ENCODE results near the gene VAMP2. TPM values are rescaled to one million over a fixed set of nuclear protein-coding genes. Genes with fewer than 3 reads are reported as not detected.

VAMP2 gene
- polyA plus RNA-seq, 2 of the 4 experiments (the other 2 are of a cell fraction) = 19.2 to 21.7 TPM

DNA sequence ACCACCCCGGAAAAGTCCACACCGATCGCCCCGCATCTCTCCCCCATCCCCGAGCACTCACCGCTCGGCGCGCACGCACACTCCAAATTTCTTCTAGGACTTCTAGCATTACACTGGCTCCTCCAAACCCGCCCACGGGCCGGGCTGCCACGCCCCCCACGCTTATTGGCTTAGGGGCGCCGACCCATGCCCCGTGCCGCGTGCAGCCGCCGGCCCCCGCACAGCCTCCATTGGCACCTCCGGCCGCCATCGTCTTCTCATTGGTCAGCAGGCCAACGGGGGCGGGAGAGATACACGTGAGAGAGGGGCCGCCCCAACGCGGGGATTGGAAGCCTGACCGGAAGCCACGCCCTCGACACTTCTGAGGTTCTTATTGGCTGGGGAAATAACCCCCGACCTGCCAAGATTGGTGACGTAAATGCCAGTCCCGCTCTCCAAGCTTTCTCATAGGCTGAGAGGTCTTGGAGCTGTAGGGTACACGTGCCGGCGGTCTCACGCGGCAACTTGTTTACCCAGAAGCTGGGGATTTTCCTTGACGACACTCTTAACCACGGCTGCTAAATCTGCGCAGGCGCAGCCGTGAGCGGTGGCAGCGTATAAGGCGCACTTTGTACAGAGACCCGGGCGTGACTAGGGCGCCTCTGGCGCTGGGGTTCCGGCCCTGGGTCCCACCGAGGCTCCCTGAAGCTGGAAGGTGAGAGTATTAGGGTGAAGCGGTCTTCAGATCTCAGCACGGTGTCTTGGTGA, 6.3 kb downstream of the VAMP2 start:
- CTCF ChIA-PET = interaction anchor here (0.8 to 19.5 kb wide), 13 partner anchors 11 to 139 kb away, joined by 3 to 601 read pairs (median 6); partner anchors contain the start of genes BORCS6, HES7 and SLC25A35
- whole genome bisulfite sequencing (ENCODE audit: missing lambda C conversion rate) = under 1% methylated on average over 55 of the region's 59 CpGs
- TF ChIP-seq, protein P1, sequence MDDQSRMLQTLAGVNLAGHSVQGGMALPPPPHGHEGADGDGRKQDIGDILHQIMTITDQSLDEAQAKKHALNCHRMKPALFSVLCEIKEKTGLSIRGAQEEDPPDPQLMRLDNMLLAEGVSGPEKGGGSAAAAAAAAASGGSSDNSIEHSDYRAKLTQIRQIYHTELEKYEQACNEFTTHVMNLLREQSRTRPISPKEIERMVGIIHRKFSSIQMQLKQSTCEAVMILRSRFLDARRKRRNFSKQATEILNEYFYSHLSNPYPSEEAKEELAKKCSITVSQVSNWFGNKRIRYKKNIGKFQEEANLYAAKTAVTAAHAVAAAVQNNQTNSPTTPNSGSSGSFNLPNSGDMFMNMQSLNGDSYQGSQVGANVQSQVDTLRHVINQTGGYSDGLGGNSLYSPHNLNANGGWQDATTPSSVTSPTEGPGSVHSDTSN (IDR thresholded peaks at IDR 0.05) = peak; percentile 90
- TF ChIP-seq EHMT2 (IDR thresholded peaks at IDR 0.05; ENCODE audit: low read depth) = no peak
- TF ChIP-seq, protein P2, sequence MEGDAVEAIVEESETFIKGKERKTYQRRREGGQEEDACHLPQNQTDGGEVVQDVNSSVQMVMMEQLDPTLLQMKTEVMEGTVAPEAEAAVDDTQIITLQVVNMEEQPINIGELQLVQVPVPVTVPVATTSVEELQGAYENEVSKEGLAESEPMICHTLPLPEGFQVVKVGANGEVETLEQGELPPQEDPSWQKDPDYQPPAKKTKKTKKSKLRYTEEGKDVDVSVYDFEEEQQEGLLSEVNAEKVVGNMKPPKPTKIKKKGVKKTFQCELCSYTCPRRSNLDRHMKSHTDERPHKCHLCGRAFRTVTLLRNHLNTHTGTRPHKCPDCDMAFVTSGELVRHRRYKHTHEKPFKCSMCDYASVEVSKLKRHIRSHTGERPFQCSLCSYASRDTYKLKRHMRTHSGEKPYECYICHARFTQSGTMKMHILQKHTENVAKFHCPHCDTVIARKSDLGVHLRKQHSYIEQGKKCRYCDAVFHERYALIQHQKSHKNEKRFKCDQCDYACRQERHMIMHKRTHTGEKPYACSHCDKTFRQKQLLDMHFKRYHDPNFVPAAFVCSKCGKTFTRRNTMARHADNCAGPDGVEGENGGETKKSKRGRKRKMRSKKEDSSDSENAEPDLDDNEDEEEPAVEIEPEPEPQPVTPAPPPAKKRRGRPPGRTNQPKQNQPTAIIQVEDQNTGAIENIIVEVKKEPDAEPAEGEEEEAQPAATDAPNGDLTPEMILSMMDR (IDR thresholded peaks at IDR 0.05) = no peak
- TF ChIP-seq, protein P3, sequence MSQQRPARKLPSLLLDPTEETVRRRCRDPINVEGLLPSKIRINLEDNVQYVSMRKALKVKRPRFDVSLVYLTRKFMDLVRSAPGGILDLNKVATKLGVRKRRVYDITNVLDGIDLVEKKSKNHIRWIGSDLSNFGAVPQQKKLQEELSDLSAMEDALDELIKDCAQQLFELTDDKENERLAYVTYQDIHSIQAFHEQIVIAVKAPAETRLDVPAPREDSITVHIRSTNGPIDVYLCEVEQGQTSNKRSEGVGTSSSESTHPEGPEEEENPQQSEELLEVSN (IDR thresholded peaks at IDR 0.05; ENCODE audit: borderline replicate concordance, low read depth) = peak; percentile 88
- TF ChIP-seq, protein P4, sequence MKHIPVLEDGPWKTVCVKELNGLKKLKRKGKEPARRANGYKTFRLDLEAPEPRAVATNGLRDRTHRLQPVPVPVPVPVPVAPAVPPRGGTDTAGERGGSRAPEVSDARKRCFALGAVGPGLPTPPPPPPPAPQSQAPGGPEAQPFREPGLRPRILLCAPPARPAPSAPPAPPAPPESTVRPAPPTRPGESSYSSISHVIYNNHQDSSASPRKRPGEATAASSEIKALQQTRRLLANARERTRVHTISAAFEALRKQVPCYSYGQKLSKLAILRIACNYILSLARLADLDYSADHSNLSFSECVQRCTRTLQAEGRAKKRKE (CRISPR knock-in tag; IDR thresholded peaks at IDR 0.05; ENCODE audit: low read depth) = no peak
- no peak for TF ChIP-seq MAFK (IDR thresholded peaks at IDR 0.05; ENCODE audit: partially characterized antibody)
- TF ChIP-seq, protein P5, sequence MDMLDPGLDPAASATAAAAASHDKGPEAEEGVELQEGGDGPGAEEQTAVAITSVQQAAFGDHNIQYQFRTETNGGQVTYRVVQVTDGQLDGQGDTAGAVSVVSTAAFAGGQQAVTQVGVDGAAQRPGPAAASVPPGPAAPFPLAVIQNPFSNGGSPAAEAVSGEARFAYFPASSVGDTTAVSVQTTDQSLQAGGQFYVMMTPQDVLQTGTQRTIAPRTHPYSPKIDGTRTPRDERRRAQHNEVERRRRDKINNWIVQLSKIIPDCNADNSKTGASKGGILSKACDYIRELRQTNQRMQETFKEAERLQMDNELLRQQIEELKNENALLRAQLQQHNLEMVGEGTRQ (IDR thresholded peaks at IDR 0.05) = peak; percentile 81
- peak; percentile 25 to 89; a peak in 3 of 5 replicates for TF ChIP-seq JUN (IDR thresholded peaks at IDR 0.05)
- no peak for TF ChIP-seq CHD4 (IDR thresholded peaks at IDR 0.05; ENCODE audit: borderline replicate concordance)
- no peak for TF ChIP-seq HOXA7 (CRISPR knock-in tag; IDR thresholded peaks at IDR 0.05)
- no peak for TF ChIP-seq FOSB (CRISPR knock-in tag; IDR thresholded peaks at IDR 0.05)
- no peak for TF ChIP-seq TP53 (CRISPR knock-in tag; IDR thresholded peaks at IDR 0.05)
- TF ChIP-seq FOXS1 (CRISPR knock-in tag; IDR thresholded peaks at IDR 0.05) = no peak
- TF ChIP-seq RCOR1 (IDR thresholded peaks at IDR 0.05; ENCODE audit: low read depth, low read length) = no peak
- no peak for TF ChIP-seq SMC3 (IDR thresholded peaks at IDR 0.05)
- no peak for TF ChIP-seq ZC3H11A (IDR thresholded peaks at IDR 0.05)
- peak; percentile 88 for TF ChIP-seq RFX5 (IDR thresholded peaks at IDR 0.05)
- peak; percentile 27; the same call in 1 of the 2 replicates for TF ChIP-seq NFE2L2 (conservative IDR thresholded peaks at IDR 0.05; ENCODE audit: low read length)
- peak; percentile 56 for TF ChIP-seq MYC (IDR thresholded peaks at IDR 0.05; ENCODE audit: borderline replicate concordance, low read length)
- TF ChIP-seq, protein P6, sequence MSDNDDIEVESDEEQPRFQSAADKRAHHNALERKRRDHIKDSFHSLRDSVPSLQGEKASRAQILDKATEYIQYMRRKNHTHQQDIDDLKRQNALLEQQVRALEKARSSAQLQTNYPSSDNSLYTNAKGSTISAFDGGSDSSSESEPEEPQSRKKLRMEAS (IDR thresholded peaks at IDR 0.05) = peak; percentile 100
- TF ChIP-seq, protein P7, sequence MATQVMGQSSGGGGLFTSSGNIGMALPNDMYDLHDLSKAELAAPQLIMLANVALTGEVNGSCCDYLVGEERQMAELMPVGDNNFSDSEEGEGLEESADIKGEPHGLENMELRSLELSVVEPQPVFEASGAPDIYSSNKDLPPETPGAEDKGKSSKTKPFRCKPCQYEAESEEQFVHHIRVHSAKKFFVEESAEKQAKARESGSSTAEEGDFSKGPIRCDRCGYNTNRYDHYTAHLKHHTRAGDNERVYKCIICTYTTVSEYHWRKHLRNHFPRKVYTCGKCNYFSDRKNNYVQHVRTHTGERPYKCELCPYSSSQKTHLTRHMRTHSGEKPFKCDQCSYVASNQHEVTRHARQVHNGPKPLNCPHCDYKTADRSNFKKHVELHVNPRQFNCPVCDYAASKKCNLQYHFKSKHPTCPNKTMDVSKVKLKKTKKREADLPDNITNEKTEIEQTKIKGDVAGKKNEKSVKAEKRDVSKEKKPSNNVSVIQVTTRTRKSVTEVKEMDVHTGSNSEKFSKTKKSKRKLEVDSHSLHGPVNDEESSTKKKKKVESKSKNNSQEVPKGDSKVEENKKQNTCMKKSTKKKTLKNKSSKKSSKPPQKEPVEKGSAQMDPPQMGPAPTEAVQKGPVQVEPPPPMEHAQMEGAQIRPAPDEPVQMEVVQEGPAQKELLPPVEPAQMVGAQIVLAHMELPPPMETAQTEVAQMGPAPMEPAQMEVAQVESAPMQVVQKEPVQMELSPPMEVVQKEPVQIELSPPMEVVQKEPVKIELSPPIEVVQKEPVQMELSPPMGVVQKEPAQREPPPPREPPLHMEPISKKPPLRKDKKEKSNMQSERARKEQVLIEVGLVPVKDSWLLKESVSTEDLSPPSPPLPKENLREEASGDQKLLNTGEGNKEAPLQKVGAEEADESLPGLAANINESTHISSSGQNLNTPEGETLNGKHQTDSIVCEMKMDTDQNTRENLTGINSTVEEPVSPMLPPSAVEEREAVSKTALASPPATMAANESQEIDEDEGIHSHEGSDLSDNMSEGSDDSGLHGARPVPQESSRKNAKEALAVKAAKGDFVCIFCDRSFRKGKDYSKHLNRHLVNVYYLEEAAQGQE (IDR thresholded peaks at IDR 0.05) = peak; percentile 48; the same call in 1 of the 2 replicates
- TF ChIP-seq HDAC2 (IDR thresholded peaks at IDR 0.05) = no peak
- no peak for TF ChIP-seq SREBF2 (IDR thresholded peaks at IDR 0.05)
- no peak for TF ChIP-seq FOSL2 (IDR thresholded peaks at IDR 0.05)
- TF ChIP-seq FOSL2 (CRISPR knock-in tag; IDR thresholded peaks at IDR 0.05) = no peak; the same call in 1 of the 2 replicates
- no peak for TF ChIP-seq JUNB (IDR thresholded peaks at IDR 0.05)
- peak; percentile 54 for TF ChIP-seq POLR2A (IDR thresholded peaks at IDR 0.05; ENCODE audit: low read length)
- peak; percentile 72 for TF ChIP-seq GATA3 (IDR thresholded peaks at IDR 0.05; ENCODE audit: borderline replicate concordance)
- no peak for TF ChIP-seq KDM5A (IDR thresholded peaks at IDR 0.05)
- TF ChIP-seq, protein P8, sequence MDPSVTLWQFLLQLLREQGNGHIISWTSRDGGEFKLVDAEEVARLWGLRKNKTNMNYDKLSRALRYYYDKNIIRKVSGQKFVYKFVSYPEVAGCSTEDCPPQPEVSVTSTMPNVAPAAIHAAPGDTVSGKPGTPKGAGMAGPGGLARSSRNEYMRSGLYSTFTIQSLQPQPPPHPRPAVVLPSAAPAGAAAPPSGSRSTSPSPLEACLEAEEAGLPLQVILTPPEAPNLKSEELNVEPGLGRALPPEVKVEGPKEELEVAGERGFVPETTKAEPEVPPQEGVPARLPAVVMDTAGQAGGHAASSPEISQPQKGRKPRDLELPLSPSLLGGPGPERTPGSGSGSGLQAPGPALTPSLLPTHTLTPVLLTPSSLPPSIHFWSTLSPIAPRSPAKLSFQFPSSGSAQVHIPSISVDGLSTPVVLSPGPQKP (IDR thresholded peaks at IDR 0.05; ENCODE audit: low read depth, low read length) = no peak
- no peak for TF ChIP-seq CBX2 (IDR thresholded peaks at IDR 0.05; ENCODE audit: borderline replicate concordance, low read depth)

More for the DNA sequence above, 6.3 kb downstream of the VAMP2 start:
- Histone ChIP-seq H3K4me3 (peak overlapping the region; percentile 65), H3K4me1 (peaks cover 55% of the 10 kb centered on the region), H3K27ac (peak overlapping the region; percentile 89 to 93), H3K9me3 (no peaks in the 10 kb centered on the region), H3K4me2 (peak overlapping the region; percentile 91)
- POLR2A ChIA-PET = interaction anchor here (0.6 to 2.4 kb wide), 22 partner anchors 14 to 795 kb away, joined by 3 to 43 read pairs (median 5); partner anchors contain the start of genes BORCS6, CTC1, HES7 and SLC25A35
- ATAC-seq (peak; percentile 57 to 73), DNase-seq (ENCODE audit: low read depth in 1 of 2, low spot score in 1 of 2) (peak; percentile 100), FAIRE-seq (peak; percentile 99)
